HFF-Myc (cell line): ENCODE results near the gene KIF7.

ENCODE experiments used
- DNase-seq: peaks from one replicate; pipeline ENCODE4 v3.0.0-alpha.2; 2011; ENCODE audit warnings: low read depth; ENCODE audit errors: extremely low read depth
- H3K4me3 ChIP-seq: replicated peaks from 2 replicates; pipeline ENCODE4 v1.5.1; 2011; ENCODE audit warnings: low read depth, mild to moderate bottlenecking, control low read depth, low read length
- TF ChIP-seq, protein P1 (sequence below): IDR thresholded peaks from 2 replicates; pipeline ENCODE4 v1.5.1; 2012; ENCODE audit warnings: mild to moderate bottlenecking, low read depth, low read length, control low read depth; ENCODE audit errors: missing control alignments

Gene KIF7

DNA sequence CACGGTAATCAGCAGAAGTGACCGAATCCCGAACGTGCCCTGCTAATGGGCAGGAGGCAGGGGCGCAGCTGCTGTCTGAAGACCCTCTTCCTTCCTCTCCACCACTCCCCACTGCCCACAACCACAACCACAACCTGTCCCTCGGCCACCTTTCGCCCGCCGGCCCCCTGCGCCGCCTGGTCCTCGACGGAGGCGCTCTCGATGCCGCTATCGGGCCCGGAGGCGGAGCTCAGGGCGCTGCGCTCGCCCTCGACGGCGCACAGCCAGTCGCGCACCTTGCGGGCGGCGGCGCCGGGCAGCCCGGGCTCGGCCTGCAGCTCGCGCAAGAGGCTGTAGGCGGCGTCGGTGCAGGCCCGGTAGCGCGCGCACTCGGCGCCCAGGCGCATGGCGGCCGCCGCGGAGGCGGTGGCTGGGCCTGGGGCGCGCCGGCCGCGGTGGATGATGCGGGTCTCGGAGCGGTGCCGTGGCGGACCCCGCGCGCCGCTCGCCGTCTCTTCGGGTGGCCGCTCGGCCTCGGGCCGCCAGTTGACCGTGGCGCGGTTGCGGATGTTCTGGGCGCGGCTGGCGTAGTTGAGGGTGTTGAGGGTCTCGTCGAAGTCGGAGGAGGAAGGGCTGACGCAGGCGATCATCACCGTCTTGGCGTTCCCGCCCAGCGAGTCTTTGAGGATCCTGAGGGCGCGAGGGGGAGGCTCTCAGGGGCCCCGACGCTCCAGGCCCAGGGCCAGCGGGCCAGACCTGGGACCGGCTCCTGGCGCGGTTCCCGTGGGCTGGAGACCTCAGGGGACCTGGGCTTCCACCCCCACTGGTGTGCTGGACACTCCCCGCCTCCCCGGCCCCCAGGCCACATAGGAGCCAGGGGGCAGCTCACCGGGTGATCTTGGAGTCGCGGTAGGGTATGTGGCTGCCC is 6.9 kb downstream of the KIF7 start:
- no peak overlapping the region for H3K4me3 ChIP-seq
- TF ChIP-seq, protein P1, sequence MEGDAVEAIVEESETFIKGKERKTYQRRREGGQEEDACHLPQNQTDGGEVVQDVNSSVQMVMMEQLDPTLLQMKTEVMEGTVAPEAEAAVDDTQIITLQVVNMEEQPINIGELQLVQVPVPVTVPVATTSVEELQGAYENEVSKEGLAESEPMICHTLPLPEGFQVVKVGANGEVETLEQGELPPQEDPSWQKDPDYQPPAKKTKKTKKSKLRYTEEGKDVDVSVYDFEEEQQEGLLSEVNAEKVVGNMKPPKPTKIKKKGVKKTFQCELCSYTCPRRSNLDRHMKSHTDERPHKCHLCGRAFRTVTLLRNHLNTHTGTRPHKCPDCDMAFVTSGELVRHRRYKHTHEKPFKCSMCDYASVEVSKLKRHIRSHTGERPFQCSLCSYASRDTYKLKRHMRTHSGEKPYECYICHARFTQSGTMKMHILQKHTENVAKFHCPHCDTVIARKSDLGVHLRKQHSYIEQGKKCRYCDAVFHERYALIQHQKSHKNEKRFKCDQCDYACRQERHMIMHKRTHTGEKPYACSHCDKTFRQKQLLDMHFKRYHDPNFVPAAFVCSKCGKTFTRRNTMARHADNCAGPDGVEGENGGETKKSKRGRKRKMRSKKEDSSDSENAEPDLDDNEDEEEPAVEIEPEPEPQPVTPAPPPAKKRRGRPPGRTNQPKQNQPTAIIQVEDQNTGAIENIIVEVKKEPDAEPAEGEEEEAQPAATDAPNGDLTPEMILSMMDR = no peak
- DNase-seq = no peak

DNA sequence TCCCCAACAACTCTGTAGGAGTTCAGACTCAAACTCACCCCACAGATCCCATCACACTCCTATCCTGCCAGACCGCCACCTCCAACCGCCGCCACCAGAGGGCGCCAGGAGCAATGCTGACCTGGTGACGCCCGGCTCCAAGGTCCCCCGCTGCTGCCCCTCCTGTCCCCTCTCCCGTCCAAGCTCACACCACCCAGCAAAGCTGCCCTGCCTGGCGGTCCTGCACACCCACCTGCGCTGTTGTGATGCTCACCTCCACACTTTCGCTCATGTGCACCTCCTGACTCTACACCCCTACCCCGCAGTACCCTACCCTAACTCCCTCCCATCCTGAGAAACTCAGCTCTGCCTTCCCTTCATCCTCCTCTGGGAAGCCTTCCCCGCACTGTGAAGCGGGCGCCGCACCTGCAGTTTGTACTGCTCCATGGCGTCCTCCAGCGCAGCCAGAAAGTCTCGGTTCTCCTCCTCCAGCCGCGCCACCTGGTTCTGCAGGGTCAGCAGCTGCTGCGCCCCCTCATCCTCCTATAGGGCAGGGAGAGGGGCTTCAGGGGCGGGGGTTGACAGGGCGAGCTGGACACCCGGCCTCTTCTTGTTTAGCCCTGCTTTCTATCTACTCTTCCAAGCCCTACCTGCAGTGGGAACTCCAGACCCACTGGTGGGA is 7.9 kb downstream of the KIF7 start:
- DNase-seq = no peak
- H3K4me3 ChIP-seq = no peak overlapping the region
- TF ChIP-seq, protein P1 = peak; percentile 93

DNA sequence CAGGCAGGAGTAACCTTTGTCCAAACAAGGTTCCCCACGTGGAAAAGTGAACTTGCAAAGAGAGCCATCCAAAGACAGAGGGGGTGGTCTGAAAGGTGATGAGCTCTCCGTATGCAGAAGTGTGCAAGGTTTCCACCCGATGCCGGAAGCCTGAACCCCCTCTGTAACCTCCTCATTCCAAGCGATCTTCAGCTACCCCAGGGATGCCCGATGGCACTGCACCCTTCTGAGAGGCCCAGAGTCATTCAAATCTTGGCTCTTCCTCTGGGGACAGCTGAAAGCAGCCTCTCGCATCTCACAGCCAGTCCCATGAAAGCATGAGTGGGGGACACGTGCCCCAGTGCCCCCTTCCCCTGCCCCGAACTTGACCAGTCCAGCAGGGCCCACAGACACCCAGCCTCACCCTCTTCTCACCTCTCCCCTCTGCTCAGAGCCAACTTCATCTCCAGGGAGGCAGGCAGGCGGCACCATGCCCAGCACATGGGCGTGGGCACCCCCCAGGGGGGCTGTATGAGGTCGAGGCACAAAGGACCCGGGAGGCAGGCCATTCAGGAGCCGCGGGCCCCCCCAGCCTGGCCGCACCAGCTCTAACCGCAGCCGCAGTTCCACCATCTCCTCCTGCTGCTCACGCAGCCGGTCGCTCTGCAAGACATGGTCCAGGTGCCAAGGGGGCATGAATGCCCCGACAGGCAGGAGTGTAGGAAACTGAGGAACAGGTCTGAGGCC is 8.7 kb downstream of the KIF7 start:
- no peak overlapping the region for H3K4me3 ChIP-seq
- no peak for DNase-seq
- TF ChIP-seq, protein P1 = no peak

DNA sequence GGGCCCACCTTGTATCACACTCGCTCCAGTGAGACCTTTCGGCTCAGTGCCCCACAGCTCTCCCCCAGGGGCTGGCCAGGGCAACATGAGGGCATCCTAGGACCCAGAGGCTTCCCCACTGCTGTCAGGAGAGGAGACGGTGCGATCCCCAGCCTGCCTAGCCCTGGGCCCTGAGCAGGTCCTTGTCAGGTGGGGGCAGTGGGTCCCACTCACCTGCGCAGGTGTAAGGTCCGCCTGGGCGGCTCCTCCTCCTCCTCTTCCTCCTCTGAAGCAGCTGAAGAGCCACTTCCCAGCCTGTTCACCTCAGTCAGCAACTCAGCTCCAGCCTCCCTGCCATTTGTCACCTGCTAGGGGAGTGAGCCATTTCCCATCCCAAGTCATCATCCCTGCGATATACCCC is 9.6 kb downstream of the KIF7 start:
- TF ChIP-seq, protein P1 = no peak
- no peak overlapping the region for H3K4me3 ChIP-seq
- no peak for DNase-seq

DNA sequence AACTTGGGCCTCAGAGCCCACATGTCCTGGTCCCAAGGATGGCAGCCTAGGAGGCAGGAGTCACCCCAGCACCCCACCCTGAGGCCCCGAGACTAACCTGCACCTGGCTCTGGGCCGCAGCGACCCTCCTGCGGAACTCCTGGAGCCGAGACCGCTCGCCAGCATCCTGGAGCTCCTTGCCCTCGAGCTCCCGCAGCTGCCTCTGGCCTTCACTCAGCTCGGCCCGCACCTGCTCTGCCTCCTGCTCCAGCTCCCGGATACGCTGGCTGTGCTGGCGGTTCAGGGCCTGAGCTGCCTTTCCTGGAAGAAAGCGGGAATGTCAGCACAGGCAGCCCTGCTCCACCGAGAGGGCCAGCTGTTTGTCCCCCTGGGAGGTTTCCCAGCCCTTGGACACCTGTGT is 13.2 kb downstream of the KIF7 start:
- TF ChIP-seq, protein P1 = no peak
- H3K4me3 ChIP-seq = no peak overlapping the region
- no peak for DNase-seq

DNA sequence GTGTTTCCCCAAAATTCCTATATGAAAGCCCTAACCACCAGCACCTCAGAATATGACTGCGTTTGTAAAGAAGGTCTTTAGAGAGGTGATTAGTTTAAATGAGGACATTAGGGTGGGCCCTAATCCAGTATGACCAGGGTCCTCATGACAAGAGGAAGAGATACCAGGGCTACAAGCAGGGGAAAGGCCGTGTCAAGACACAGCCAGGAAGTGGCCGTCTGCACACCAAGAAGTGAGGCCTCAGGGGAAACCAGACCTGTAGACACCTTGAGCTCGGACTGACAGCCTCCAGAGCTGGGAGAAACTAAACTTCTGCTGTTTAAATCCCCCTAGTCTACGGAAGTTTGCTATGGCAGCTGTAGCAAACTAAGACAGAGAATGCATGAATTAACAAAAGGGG is 14.2 kb downstream of the KIF7 start:
- no peak for DNase-seq
- TF ChIP-seq, protein P1 = no peak
- no peak overlapping the region for H3K4me3 ChIP-seq
